ENCODE data around the gene FAM20A. TPM values are rescaled to one million over a fixed set of nuclear protein-coding genes. Genes with fewer than 3 reads are reported as not detected.

The FAM20A gene
- total RNA-seq, 1 experiment from 2014 or later = not detected

DNA sequence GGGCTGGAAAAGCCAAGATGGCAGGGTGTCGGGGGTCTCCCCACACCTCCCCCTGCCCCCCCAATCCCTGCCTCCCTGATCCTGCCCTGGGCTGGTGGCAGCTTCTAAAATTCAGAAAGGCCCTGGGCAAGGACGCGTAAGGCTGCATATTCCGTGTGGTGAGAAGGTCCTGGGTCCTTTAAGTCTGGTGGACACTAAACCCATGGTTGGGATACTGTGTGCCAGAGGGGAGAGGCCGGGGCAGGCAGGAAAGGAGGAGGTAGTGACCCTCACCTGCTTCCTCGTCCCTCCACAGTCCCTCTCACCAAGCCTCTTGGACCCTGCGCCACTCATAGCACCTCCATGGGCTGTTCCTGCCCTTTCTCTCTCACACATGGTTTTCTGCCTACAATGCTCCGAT is 60.2 kb downstream of the FAM20A start:
- ChIA-PET CTCF (no interaction called here), RAD21 (ENCODE audit: low non-redundant PET in 1 of 2, low total read pairs in 2 of 2, uncharacterized antibody in 2 of 2, unreplicated experiment in 2 of 2) (no interaction called here), POLR2A (no interaction called here)
- peaks cover 5 to 22% of the 10 kb centered on the region in 2 experiments; a peak in 3 of 4 replicates for H3K36me3 ChIP-seq (ENCODE audit: control insufficient read depth in 1 of 2, insufficient read depth in 2 of 2, low read length in 2 of 2)
- H3K4me2 ChIP-seq (ENCODE audit: low read length) = no peak overlapping the region
- no peak overlapping the region for H2AFZ ChIP-seq (ENCODE audit: low read depth, low read length, poor library complexity, severe bottlenecking)
- TF ChIP-seq POLR2AphosphoS5 (IDR thresholded peaks at IDR 0.05; ENCODE audit: low read depth, low read length) = no peak; the same call in 1 of the 2 replicates
- TF ChIP-seq, protein P1, sequence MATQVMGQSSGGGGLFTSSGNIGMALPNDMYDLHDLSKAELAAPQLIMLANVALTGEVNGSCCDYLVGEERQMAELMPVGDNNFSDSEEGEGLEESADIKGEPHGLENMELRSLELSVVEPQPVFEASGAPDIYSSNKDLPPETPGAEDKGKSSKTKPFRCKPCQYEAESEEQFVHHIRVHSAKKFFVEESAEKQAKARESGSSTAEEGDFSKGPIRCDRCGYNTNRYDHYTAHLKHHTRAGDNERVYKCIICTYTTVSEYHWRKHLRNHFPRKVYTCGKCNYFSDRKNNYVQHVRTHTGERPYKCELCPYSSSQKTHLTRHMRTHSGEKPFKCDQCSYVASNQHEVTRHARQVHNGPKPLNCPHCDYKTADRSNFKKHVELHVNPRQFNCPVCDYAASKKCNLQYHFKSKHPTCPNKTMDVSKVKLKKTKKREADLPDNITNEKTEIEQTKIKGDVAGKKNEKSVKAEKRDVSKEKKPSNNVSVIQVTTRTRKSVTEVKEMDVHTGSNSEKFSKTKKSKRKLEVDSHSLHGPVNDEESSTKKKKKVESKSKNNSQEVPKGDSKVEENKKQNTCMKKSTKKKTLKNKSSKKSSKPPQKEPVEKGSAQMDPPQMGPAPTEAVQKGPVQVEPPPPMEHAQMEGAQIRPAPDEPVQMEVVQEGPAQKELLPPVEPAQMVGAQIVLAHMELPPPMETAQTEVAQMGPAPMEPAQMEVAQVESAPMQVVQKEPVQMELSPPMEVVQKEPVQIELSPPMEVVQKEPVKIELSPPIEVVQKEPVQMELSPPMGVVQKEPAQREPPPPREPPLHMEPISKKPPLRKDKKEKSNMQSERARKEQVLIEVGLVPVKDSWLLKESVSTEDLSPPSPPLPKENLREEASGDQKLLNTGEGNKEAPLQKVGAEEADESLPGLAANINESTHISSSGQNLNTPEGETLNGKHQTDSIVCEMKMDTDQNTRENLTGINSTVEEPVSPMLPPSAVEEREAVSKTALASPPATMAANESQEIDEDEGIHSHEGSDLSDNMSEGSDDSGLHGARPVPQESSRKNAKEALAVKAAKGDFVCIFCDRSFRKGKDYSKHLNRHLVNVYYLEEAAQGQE (IDR thresholded peaks at IDR 0.05; ENCODE audit: low read depth) = no peak
- no peak for TF ChIP-seq SRF (IDR thresholded peaks at IDR 0.05; ENCODE audit: low read depth)
- no peak for ATAC-seq
- no peaks in the 10 kb centered on the region for H3K79me2 ChIP-seq (ENCODE audit: insufficient read depth, low read length)
- no peaks in the 10 kb centered on the region for H3K9me2 ChIP-seq (ENCODE audit: insufficient read depth)
- no peak overlapping the region for H3K27ac ChIP-seq (ENCODE audit: low read depth, low read length)
- intact Hi-C loops (cut with micrococcal nuclease) = no loop called here
- H3K9me3 ChIP-seq (ENCODE audit: control insufficient read depth in 1 of 2, insufficient read depth in 1 of 2, low read depth in 1 of 2, low read length in 2 of 2) = no peaks in the 10 kb centered on the region
- H3K27me3 ChIP-seq (ENCODE audit: insufficient read depth, low read length) = no peaks in the 10 kb centered on the region
- BruUV-seq (replicated peaks) = no TSS peak
- H4K20me1 ChIP-seq (ENCODE audit: insufficient read depth) = no peaks in the 10 kb centered on the region
- DNase-seq (ENCODE audit: low read depth, low spot score) = no peak
- H3K9ac ChIP-seq (ENCODE audit: low read length) = no peak overlapping the region
- H3K4me1 ChIP-seq (ENCODE audit: control insufficient read depth in 1 of 2, insufficient read depth in 2 of 2, low read length in 2 of 2) = no peaks in the 10 kb centered on the region
- no peak overlapping the region for H3K4me3 ChIP-seq (replicated peaks in 1 of 2; ENCODE audit: low read depth in 1 of 2, low read length in 2 of 2)

DNA sequence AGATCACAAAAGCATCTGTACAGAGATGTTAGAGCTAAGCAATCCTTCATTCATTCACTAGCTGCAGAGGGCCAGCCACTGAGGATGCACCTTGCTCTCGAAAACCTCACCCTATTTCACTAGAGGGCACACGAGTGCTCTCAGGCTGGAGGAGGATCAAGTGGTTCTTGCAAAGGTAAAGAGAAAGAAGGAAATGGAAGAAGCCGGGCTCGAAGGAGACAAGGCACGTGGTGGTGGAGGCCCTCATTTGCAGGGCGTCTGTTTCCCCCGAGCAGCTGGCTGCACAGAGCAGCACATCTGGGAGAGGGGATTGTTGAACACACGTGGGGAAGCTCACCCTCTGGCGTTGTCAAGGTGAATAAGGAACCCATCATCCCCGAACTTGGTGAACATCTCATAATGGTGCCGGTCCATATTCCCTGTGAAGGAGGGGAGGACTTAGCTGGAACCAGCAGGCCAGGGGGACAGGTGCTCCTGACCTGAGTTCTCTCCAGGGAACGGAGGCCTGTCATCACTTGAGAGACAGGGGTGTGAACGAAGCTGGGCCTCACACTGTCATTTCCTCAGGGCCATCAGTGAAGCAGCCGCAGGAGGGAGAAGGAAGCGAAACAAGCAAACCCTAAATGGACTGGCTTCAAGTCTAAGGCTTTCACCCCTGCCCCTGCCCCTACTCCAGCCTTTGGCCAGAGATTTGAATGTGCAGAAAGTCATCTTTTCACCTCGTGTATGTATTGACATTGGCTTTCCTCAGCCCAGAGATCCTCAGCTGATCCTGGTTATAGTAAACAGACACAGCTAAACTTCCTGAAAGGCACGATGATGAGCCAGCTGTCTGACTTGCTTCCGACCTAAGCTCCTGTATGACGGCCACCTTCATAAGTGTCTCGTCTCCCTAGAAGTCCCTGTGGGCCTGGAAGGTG is 61.4 kb downstream of the FAM20A start:
- no peak overlapping the region for H3K27ac ChIP-seq (ENCODE audit: low read depth, low read length)
- intact Hi-C loops (cut with micrococcal nuclease) = loop anchor here (10.0 kb wide), 1 partner anchor 705 kb away; no protein-coding TSS in a partner anchor
- H3K4me1 ChIP-seq (ENCODE audit: control insufficient read depth in 1 of 2, insufficient read depth in 2 of 2, low read length in 2 of 2) = no peaks in the 10 kb centered on the region
- DNase-seq (ENCODE audit: low read depth, low spot score) (no peak), ATAC-seq (peak; percentile 24; the same call in 1 of the 2 replicates)
- CTCF ChIA-PET = no interaction called here
- no peaks in the 10 kb centered on the region for H4K20me1 ChIP-seq (ENCODE audit: insufficient read depth)
- H3K27me3 ChIP-seq (ENCODE audit: insufficient read depth, low read length) = no peaks in the 10 kb centered on the region
- POLR2A ChIA-PET = no interaction called here
- H2AFZ ChIP-seq (ENCODE audit: low read depth, low read length, poor library complexity, severe bottlenecking) = no peak overlapping the region
- TF ChIP-seq, protein P2, sequence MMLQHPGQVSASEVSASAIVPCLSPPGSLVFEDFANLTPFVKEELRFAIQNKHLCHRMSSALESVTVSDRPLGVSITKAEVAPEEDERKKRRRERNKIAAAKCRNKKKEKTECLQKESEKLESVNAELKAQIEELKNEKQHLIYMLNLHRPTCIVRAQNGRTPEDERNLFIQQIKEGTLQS (IDR thresholded peaks at IDR 0.05) = no peak
- 0 out of 2 replicates have a peak, but pooled peaks have one; percentile 4 for TF ChIP-seq RAD21 (IDR thresholded peaks at IDR 0.05; ENCODE audit: low read depth)
- BruUV-seq (replicated peaks) = no TSS peak
- H3K9me3 ChIP-seq (ENCODE audit: control insufficient read depth in 1 of 2, insufficient read depth in 1 of 2, low read depth in 1 of 2, low read length in 2 of 2) = no peaks in the 10 kb centered on the region
- RAD21 ChIA-PET (ENCODE audit: low non-redundant PET in 1 of 2, low total read pairs in 2 of 2, uncharacterized antibody in 2 of 2, unreplicated experiment in 2 of 2) = no interaction called here
- peaks cover 10 to 28% of the 10 kb centered on the region in 2 experiments; a peak in 3 of 4 replicates for H3K36me3 ChIP-seq (ENCODE audit: control insufficient read depth in 1 of 2, insufficient read depth in 2 of 2, low read length in 2 of 2)
- no peaks in the 10 kb centered on the region for H3K79me2 ChIP-seq (ENCODE audit: insufficient read depth, low read length)
- no peak overlapping the region for H3K9ac ChIP-seq (ENCODE audit: low read length)
- H3K4me2 ChIP-seq (ENCODE audit: low read length) = no peak overlapping the region
- no peaks in the 10 kb centered on the region for H3K9me2 ChIP-seq (ENCODE audit: insufficient read depth)
- H3K4me3 ChIP-seq (replicated peaks in 1 of 2; ENCODE audit: low read depth in 1 of 2, low read length in 2 of 2) = no peak overlapping the region

Data from HCT116 (cell line).